Measurements from ENCODE around the gene ATP6V0C.

DNA sequence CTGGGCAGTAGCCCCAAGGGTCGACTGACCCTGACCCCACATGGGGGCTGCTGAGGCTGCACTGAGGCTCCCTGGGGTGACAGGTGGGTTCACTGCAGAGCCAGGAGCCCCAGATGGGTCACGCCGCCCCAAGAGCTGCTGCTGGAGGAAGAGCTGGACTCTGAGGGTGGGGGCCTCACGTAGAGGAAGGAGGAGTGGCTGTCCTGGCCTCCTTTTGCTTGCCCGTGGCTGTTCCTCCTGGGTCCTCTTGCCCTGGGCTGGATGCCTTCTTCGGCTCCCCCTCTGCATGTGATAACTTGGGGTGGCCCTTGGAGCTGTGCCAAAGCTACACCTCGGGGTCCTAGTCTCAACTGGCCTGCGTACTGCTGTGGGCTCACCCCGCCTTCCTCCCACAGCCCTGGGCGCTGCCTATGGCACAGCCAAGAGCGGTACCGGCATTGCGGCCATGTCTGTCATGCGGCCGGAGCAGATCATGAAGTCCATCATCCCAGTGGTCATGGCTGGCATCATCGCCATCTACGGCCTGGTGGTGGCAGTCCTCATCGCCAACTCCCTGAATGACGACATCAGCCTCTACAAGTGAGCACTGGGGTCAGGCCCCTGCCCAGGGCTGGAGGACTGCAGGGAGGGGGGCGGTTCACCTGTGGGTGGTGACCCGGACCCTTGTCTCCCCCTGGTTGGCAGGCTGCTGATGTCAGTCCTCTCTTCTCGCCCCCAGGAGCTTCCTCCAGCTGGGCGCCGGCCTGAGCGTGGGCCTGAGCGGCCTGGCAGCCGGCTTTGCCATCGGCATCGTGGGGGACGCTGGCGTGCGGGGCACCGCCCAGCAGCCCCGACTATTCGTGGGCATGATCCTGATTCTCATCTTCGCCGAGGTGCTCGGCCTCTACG, 5.3 kb downstream of the ATP6V0C start:
- TF ChIP-seq, protein P1, sequence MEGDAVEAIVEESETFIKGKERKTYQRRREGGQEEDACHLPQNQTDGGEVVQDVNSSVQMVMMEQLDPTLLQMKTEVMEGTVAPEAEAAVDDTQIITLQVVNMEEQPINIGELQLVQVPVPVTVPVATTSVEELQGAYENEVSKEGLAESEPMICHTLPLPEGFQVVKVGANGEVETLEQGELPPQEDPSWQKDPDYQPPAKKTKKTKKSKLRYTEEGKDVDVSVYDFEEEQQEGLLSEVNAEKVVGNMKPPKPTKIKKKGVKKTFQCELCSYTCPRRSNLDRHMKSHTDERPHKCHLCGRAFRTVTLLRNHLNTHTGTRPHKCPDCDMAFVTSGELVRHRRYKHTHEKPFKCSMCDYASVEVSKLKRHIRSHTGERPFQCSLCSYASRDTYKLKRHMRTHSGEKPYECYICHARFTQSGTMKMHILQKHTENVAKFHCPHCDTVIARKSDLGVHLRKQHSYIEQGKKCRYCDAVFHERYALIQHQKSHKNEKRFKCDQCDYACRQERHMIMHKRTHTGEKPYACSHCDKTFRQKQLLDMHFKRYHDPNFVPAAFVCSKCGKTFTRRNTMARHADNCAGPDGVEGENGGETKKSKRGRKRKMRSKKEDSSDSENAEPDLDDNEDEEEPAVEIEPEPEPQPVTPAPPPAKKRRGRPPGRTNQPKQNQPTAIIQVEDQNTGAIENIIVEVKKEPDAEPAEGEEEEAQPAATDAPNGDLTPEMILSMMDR (conservative IDR thresholded peaks at IDR 0.05; ENCODE audit: low read length): no peak
- TF ChIP-seq EZH2phosphoT487 (IDR thresholded peaks at IDR 0.05; ENCODE audit: borderline replicate concordance): no peak
